ENCODE data around the gene KHDC3L.

KHDC3L gene

GRCh38 chr6:73340048-73340447, 22.4 kb upstream of the KHDC3L start:
- peak; percentile 66 for DNase-seq (ENCODE audit: low read depth)
- TF ChIP-seq, protein P1, sequence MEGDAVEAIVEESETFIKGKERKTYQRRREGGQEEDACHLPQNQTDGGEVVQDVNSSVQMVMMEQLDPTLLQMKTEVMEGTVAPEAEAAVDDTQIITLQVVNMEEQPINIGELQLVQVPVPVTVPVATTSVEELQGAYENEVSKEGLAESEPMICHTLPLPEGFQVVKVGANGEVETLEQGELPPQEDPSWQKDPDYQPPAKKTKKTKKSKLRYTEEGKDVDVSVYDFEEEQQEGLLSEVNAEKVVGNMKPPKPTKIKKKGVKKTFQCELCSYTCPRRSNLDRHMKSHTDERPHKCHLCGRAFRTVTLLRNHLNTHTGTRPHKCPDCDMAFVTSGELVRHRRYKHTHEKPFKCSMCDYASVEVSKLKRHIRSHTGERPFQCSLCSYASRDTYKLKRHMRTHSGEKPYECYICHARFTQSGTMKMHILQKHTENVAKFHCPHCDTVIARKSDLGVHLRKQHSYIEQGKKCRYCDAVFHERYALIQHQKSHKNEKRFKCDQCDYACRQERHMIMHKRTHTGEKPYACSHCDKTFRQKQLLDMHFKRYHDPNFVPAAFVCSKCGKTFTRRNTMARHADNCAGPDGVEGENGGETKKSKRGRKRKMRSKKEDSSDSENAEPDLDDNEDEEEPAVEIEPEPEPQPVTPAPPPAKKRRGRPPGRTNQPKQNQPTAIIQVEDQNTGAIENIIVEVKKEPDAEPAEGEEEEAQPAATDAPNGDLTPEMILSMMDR (IDR thresholded peaks at IDR 0.05; ENCODE audit: insufficient read depth, low read depth, low read length, missing control alignments) = no peak
- H3K4me3 ChIP-seq (ENCODE audit: low read length) = no peak overlapping the region

GRCh38 chr6:73341335-73341734, 21.1 kb upstream of the KHDC3L start:
- H3K4me3 ChIP-seq (ENCODE audit: low read length) = no peak overlapping the region
- TF ChIP-seq, protein P1 (IDR thresholded peaks at IDR 0.05; ENCODE audit: insufficient read depth, low read depth, low read length, missing control alignments) = no peak
- DNase-seq (ENCODE audit: low read depth) = no peak

GRCh38 chr6:73342174-73342573, 20.3 kb upstream of the KHDC3L start:
- TF ChIP-seq, protein P1 (IDR thresholded peaks at IDR 0.05; ENCODE audit: insufficient read depth, low read depth, low read length, missing control alignments) = no peak
- H3K4me3 ChIP-seq (ENCODE audit: low read length) = no peak overlapping the region
- DNase-seq (ENCODE audit: low read depth) = no peak

DNA sequence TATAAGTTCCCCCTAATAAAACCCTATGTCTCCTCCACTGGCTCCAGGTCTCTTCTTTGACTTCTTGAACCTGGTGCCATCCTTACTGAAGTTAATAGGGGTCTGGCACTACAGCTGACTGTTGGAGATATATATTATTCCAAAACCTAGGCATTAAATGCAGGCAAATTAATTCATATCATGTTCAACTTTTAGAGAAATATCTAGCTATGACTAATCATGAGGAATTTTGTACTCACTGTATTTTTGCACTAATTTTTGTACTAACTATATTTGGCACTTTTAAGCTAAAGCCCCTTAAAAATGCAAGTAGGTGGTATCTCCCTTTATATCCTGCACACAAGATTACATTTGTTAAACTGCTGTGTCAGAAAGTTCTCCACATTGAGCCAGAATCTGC, 19.3 kb upstream of the KHDC3L start:
- DNase-seq (ENCODE audit: low read depth) = no peak
- TF ChIP-seq, protein P1 (IDR thresholded peaks at IDR 0.05; ENCODE audit: insufficient read depth, low read depth, low read length, missing control alignments) = no peak

DNA sequence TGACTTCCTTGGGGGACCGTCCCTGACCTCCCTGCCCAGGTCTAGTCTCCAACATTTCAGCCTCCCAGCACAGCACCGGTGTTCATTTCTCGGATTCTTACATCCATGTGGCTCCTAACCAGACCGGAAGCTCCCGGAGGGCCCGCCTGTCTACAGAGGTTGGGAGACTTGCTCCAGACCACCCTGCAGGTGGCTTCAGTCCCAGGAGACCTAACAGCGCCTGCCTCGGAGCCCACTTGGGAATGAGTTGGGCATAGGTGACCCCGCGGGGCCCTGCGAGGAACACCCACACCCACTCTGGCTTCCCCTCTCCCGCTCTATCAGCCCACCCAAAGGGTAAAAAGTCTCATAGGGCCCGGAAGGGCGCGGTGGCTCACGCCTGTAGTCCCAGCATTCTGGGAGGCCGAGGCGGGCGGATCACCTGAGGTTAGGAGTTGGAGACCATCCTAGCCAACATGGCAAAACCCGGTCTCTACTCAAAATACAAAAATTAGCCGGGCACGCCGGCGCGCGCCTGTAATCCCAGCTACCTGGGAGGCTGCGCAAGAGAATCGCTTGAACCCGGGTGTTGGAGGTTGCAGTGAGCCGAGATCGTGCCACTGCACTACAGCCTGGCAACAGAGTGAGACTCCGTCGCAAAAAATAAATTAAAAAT, 13.8 kb upstream of the KHDC3L start:
- H3K4me3 ChIP-seq (ENCODE audit: low read length) = no peak overlapping the region
- TF ChIP-seq, protein P1 (IDR thresholded peaks at IDR 0.05; ENCODE audit: insufficient read depth, low read depth, low read length, missing control alignments) = no peak
- DNase-seq (ENCODE audit: low read depth) = no peak

More for the DNA sequence above, 19.3 kb upstream of the KHDC3L start:
- no peak overlapping the region for H3K4me3 ChIP-seq (ENCODE audit: low read length)

DNA sequence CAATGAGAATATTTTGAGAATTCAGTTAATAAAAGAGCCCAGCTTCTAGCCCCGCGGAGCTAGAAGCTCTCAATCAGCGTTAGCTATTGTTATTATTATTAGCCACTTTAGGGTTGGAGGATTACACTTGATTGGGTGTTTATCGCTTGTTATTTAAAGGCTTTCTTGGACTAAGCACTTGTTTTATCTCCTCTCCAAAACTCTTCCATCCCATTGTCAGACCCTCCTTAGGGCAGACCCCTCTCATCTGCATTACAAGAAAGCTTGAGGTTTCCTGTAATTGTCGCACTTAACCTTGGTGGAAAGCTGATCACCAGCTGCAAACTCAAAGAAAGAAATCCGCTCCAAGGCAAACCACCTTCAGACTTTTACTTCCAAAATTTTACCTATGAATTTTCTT, 13.1 kb upstream of the KHDC3L start:
- DNase-seq (ENCODE audit: low read depth) = no peak
- no peak overlapping the region for H3K4me3 ChIP-seq (ENCODE audit: low read length)
- TF ChIP-seq, protein P1 (IDR thresholded peaks at IDR 0.05; ENCODE audit: insufficient read depth, low read depth, low read length, missing control alignments) = no peak
